H9 (cell line): ENCODE data around the gene MINDY4. TPM values are rescaled to one million over a fixed set of nuclear protein-coding genes. Genes with fewer than 3 reads are reported as not detected.

ENCODE experiments used
- DNase-seq: peaks from one replicate; pipeline ENCODE4 v3.0.0-alpha.2; 2017
- H2AFZ ChIP-seq: one replicate; pipeline ENCODE4 v1.6.1; 2013; ENCODE audit warnings: mild to moderate bottlenecking, low read length, control low read depth, moderate library complexity
- H2AK5ac ChIP-seq: 2 replicates; pipeline ENCODE4 v1.6.1; 2013; ENCODE audit warnings: low read length, control low read depth, mixed read lengths; ENCODE audit not compliant: insufficient read length
- H2BK120ac ChIP-seq: one replicate; pipeline ENCODE4 v1.6.1; 2013; ENCODE audit warnings: low read depth, mild to moderate bottlenecking, low read length, control low read depth, inconsistent platforms; ENCODE audit not compliant: poor library complexity, severe bottlenecking
- H2BK12ac ChIP-seq: 2 replicates; pipeline ENCODE4 v1.6.1; 2013; ENCODE audit warnings: low read length, control low read depth, mixed read lengths, low read depth; ENCODE audit not compliant: insufficient read length
- H2BK15ac ChIP-seq: 2 replicates; pipeline ENCODE4 v1.6.1; 2013; ENCODE audit warnings: low read depth, low read length, control low read depth
- H2BK20ac ChIP-seq: one replicate; pipeline ENCODE4 v1.6.1; 2013; ENCODE audit warnings: low read depth, mild to moderate bottlenecking, low read length, control low read depth, inconsistent platforms; ENCODE audit not compliant: poor library complexity, severe bottlenecking
- H2BK5ac ChIP-seq: 2 replicates; pipeline ENCODE4 v1.6.1; 2013; ENCODE audit warnings: low read length, control low read depth, mixed read lengths; ENCODE audit not compliant: insufficient read length
- H3K14ac ChIP-seq: 2 replicates; pipeline ENCODE4 v1.6.1; 2013; ENCODE audit warnings: low read length, control low read depth; ENCODE audit not compliant: insufficient read depth
- H3K18ac ChIP-seq: 2 replicates; pipeline ENCODE4 v1.6.1; 2013; ENCODE audit warnings: low read depth, mild to moderate bottlenecking, mixed read lengths, low read length, control low read depth; ENCODE audit not compliant: insufficient read length
- H3K23ac ChIP-seq: 2 replicates; pipeline ENCODE4 v1.6.1; 2013; ENCODE audit warnings: low read length, control low read depth, mixed read lengths, low read depth; ENCODE audit not compliant: insufficient read length
- H3K23me2 ChIP-seq: 2 replicates; pipeline ENCODE4 v1.6.1; 2013; ENCODE audit warnings: low read depth, mild to moderate bottlenecking, mixed read lengths, low read length, control low read depth; ENCODE audit not compliant: insufficient read length, poor library complexity, severe bottlenecking
- H3K27ac ChIP-seq: 2 replicates; pipeline ENCODE4 v1.5.1; 2013; ENCODE audit warnings: low read length, control low read depth, mixed read lengths, low read depth; ENCODE audit not compliant: insufficient read length
- H3K27me3 ChIP-seq: 2 replicates; pipeline ENCODE4 v1.6.1; 2013; ENCODE audit warnings: low read length, control low read depth, inconsistent platforms; ENCODE audit not compliant: insufficient read depth
- H3K4ac ChIP-seq: 2 replicates; pipeline ENCODE4 v1.6.1; 2013; ENCODE audit warnings: low read depth, mild to moderate bottlenecking, control low read depth, inconsistent platforms, low read length, moderate library complexity
- H3K4me1 ChIP-seq: 2 replicates; pipeline ENCODE4 v1.6.1; 2013; ENCODE audit warnings: low read length, control low read depth, inconsistent platforms; ENCODE audit not compliant: insufficient read depth
- H3K4me2 ChIP-seq: 2 replicates; pipeline ENCODE4 v1.6.1; 2013; ENCODE audit warnings: low read length, control low read depth, mixed read lengths; ENCODE audit not compliant: insufficient read length, insufficient read depth
- H3K56ac ChIP-seq: 2 replicates; pipeline ENCODE4 v1.6.1; 2013; ENCODE audit warnings: low read depth, mild to moderate bottlenecking, mixed read lengths, low read length, control low read depth; ENCODE audit not compliant: insufficient read length
- H3K79me1 ChIP-seq: 2 replicates; pipeline ENCODE4 v1.6.1; 2013; ENCODE audit warnings: low read depth, mild to moderate bottlenecking, moderate library complexity, low read length, control low read depth, inconsistent platforms; ENCODE audit not compliant: insufficient read depth, poor library complexity, severe bottlenecking
- H3K79me2 ChIP-seq: 2 replicates; pipeline ENCODE4 v1.6.1; 2013; ENCODE audit warnings: low read length, control low read depth, inconsistent platforms; ENCODE audit not compliant: insufficient read depth
- H3K9ac ChIP-seq: 2 replicates; pipeline ENCODE4 v1.6.1; 2013; ENCODE audit warnings: low read length, control low read depth, mixed read lengths; ENCODE audit not compliant: insufficient read length; ENCODE audit errors: extremely low read depth
- H3K9me3 ChIP-seq: one replicate; pipeline ENCODE4 v1.6.1; 2013; ENCODE audit warnings: low read depth, low read length, inconsistent platforms; ENCODE audit not compliant: control insufficient read depth
- H3T11ph ChIP-seq: one replicate; pipeline ENCODE4 v1.6.1; 2013; ENCODE audit warnings: mild to moderate bottlenecking, low read length, control low read depth, inconsistent platforms
- H4K20me1 ChIP-seq: one replicate; pipeline ENCODE4 v1.6.1; 2013; ENCODE audit not compliant: control insufficient read depth, insufficient read length, insufficient read depth
- H4K5ac ChIP-seq: 2 replicates; pipeline ENCODE4 v1.6.1; 2013; ENCODE audit warnings: low read depth, mild to moderate bottlenecking, mixed read lengths, low read length, control low read depth; ENCODE audit not compliant: insufficient read length
- H4K8ac ChIP-seq: replicated peaks from 2 replicates; pipeline ENCODE4 v1.6.1; 2013; ENCODE audit warnings: low read length, control low read depth, mixed read lengths, low read depth; ENCODE audit not compliant: insufficient read length
- H4K91ac ChIP-seq: 2 replicates; pipeline ENCODE4 v1.6.1; 2013; ENCODE audit warnings: low read depth, mild to moderate bottlenecking, moderate library complexity, mixed read lengths, low read length, control low read depth; ENCODE audit not compliant: insufficient read length
- H3K27ac Mint-ChIP-seq, 3 experiments: 2 replicates in 2 of 3; 3 replicates in 1 of 3; pipeline ENCODE4 v1.8.0; 2020 to 2021; ENCODE audit warnings: mixed read lengths in 3 of 3, mild to moderate bottlenecking in 1 of 3, moderate library complexity in 1 of 3
- H3K27me3 Mint-ChIP-seq: 2 replicates; pipeline ENCODE4 v1.8.0; 2021; ENCODE audit warnings: low read depth, mild to moderate bottlenecking, moderate library complexity, mixed read lengths
- H3K36me3 Mint-ChIP-seq, 3 experiments: 2 replicates in 2 of 3; 3 replicates in 1 of 3; pipeline ENCODE4 v1.8.0; 2020 to 2021; ENCODE audit warnings: low read depth in 3 of 3, mixed read lengths in 3 of 3; ENCODE audit not compliant: insufficient read depth in 1 of 3
- H3K4me1 Mint-ChIP-seq, 2 experiments: 2 replicates each; pipeline ENCODE4 v1.8.0; 2020; ENCODE audit warnings: mixed read lengths in 2 of 2
- H3K4me3 Mint-ChIP-seq, 2 experiments: 2 replicates in 1 of 2; 3 replicates in 1 of 2; pipeline ENCODE4 v1.8.0; 2020 to 2021; ENCODE audit warnings: mild to moderate bottlenecking in 2 of 2, mixed read lengths in 2 of 2, moderate library complexity in 1 of 2
- H3K9me3 Mint-ChIP-seq, 2 experiments: 2 replicates in 1 of 2; 3 replicates in 1 of 2; pipeline ENCODE4 v1.8.0; 2020; ENCODE audit warnings: mild to moderate bottlenecking in 2 of 2, mixed read lengths in 2 of 2, moderate library complexity in 1 of 2
- WGBS: extraction: QIAGEN DNeasy Blood & Tissue Kit; methylation state at CpG from one replicate; pipeline ENCODE4 v1.1.7; 2013; ENCODE audit warnings: missing lambda C conversion rate, low lambda C conversion rate, mixed read lengths; ENCODE audit not compliant: insufficient read length; ENCODE audit errors: extremely low coverage; 5-methylcytosine and 5-hydroxymethylcytosine counted together
- total RNA-seq: library from RNA; stranded (reverse); gene quantifications from 2 replicates; pipeline ENCODE4 v1.2.1, GENCODE V29; 2021
- TF ChIP-seq, protein P1 (sequence below): fragments of 200-600 bp; sonication (generic); conservative IDR thresholded peaks from 3 replicates; pipeline ENCODE4 v1.8.0; 2021; ENCODE audit warnings: antibody characterized with exemption, mild to moderate bottlenecking

MINDY4 gene
- total RNA-seq, 1 experiment from 2014 or later, result 3.1 TPM

DNA sequence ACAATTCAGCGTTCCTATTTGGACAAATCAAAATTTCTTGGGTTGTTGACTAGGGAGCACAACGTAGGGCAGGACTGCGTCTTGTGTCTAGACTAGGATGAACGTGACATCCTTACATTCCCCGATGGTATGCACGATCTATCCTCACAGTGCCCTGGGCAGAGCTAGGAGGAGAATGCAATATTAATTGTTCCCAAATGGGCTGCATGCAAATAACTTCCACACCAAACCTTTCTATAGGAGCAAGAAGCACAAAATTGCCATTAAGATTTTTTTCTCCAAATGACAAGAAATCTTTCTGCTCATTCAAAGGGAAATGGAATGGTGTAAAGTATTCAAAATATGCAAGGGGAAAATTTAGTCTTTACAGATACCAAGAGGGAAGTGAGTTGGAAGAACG is 119.0 kb downstream of the MINDY4 start:
- H3K4me3 Mint-ChIP-seq, result no peak overlapping the region
- no peak overlapping the region for H3K18ac ChIP-seq
- H3K23me2 ChIP-seq, result no peaks in the 10 kb centered on the region
- peaks cover 6% of the 10 kb centered on the region for H3K27me3 Mint-ChIP-seq
- H3K79me2 ChIP-seq, result no peaks in the 10 kb centered on the region
- H3K4me1 ChIP-seq, result no peaks in the 10 kb centered on the region; the same call in 1 of the 2 replicates
- no peak overlapping the region for H4K8ac ChIP-seq
- no peak overlapping the region for H3K4ac ChIP-seq
- H2BK120ac ChIP-seq, result no peak overlapping the region
- TF ChIP-seq, protein P1, sequence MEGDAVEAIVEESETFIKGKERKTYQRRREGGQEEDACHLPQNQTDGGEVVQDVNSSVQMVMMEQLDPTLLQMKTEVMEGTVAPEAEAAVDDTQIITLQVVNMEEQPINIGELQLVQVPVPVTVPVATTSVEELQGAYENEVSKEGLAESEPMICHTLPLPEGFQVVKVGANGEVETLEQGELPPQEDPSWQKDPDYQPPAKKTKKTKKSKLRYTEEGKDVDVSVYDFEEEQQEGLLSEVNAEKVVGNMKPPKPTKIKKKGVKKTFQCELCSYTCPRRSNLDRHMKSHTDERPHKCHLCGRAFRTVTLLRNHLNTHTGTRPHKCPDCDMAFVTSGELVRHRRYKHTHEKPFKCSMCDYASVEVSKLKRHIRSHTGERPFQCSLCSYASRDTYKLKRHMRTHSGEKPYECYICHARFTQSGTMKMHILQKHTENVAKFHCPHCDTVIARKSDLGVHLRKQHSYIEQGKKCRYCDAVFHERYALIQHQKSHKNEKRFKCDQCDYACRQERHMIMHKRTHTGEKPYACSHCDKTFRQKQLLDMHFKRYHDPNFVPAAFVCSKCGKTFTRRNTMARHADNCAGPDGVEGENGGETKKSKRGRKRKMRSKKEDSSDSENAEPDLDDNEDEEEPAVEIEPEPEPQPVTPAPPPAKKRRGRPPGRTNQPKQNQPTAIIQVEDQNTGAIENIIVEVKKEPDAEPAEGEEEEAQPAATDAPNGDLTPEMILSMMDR, result no peak
- H3K27ac Mint-ChIP-seq, result no peak overlapping the region
- H3K9me3 Mint-ChIP-seq, result no peaks in the 10 kb centered on the region; a peak in 1 of 5 replicates
- no peak overlapping the region for H3K14ac ChIP-seq
- no peak overlapping the region for H3K23ac ChIP-seq
- no peak overlapping the region for H3K27ac ChIP-seq
- no peak overlapping the region for H2AK5ac ChIP-seq
- no peak overlapping the region for H2BK12ac ChIP-seq
- no peak overlapping the region for H3T11ph ChIP-seq
- no peak overlapping the region for H3K56ac ChIP-seq
- H3K4me2 ChIP-seq, result no peak overlapping the region
- H4K20me1 ChIP-seq, result no peaks in the 10 kb centered on the region
- no peaks in the 10 kb centered on the region for H3K9me3 ChIP-seq
- H2AFZ ChIP-seq, result no peak overlapping the region
- H4K5ac ChIP-seq, result no peak overlapping the region
- H3K36me3 Mint-ChIP-seq, result no peaks in the 10 kb centered on the region; a peak in 1 of 7 replicates
- no CpG with 5 or more reads among the region's 7 CpGs for WGBS
- H3K27me3 ChIP-seq, result no peaks in the 10 kb centered on the region
- H4K91ac ChIP-seq, result no peak overlapping the region
- no peak overlapping the region for H2BK5ac ChIP-seq
- peaks cover 17 to 23% of the 10 kb centered on the region in 2 experiments for H3K4me1 Mint-ChIP-seq
- no peaks in the 10 kb centered on the region for H3K79me1 ChIP-seq
- no peak for DNase-seq
- H2BK20ac ChIP-seq, result no peak overlapping the region
- no peak overlapping the region for H2BK15ac ChIP-seq
- no peak overlapping the region for H3K9ac ChIP-seq
